ENCODE results near the gene UROS. TPM values are rescaled to one million over a fixed set of nuclear protein-coding genes. Genes with fewer than 3 reads are reported as not detected.

Gene UROS
- total RNA-seq, 1 experiment from 2014 or later: 101 TPM

GRCh38 chr10:125836746-125837145 is 13.7 kb upstream of the UROS start:
- no peak for DNase-seq (ENCODE audit: low spot score)

- no peak for DNase-seq (ENCODE audit: low spot score)
These were observed 5.3 kb upstream of the UROS start for GRCh38 chr10:125828311-125828710.

- DNase-seq (ENCODE audit: low spot score): no peak
These were observed 4.1 kb upstream of the UROS start for GRCh38 chr10:125827133-125827532.

GRCh38 chr10:125824736-125825135 is 1.7 kb upstream of the UROS start:
- peak; percentile 13 for DNase-seq (ENCODE audit: low spot score)

- DNase-seq (ENCODE audit: low spot score): no peak
These were observed 699 bp upstream of the UROS start for GRCh38 chr10:125823663-125824251.

- DNase-seq (ENCODE audit: low spot score): no peak
These were observed 2.4 kb downstream of the UROS start for GRCh38 chr10:125820701-125821100.

GRCh38 chr10:125817337-125817946 is 5.6 kb downstream of the UROS start:
- no peak for DNase-seq (ENCODE audit: low spot score)

- no peak for DNase-seq (ENCODE audit: low spot score)
These were observed 6.5 kb downstream of the UROS start for GRCh38 chr10:125816548-125816947.

- no peak for DNase-seq (ENCODE audit: low spot score)
These were observed 7.3 kb downstream of the UROS start for GRCh38 chr10:125815764-125816163.

- DNase-seq (ENCODE audit: low spot score): no peak
These were observed 10.8 kb downstream of the UROS start for GRCh38 chr10:125812128-125812750.

GRCh38 chr10:125811251-125811650 is 11.8 kb downstream of the UROS start:
- DNase-seq (ENCODE audit: low spot score): no peak

- no peak for DNase-seq (ENCODE audit: low spot score)
These were observed 15.0 kb downstream of the UROS start for GRCh38 chr10:125808047-125808446.

- no peak for DNase-seq (ENCODE audit: low spot score)
These were observed 20.3 kb downstream of the UROS start for GRCh38 chr10:125802739-125803138.

GRCh38 chr10:125802131-125802530 is 20.9 kb downstream of the UROS start:
- no peak for DNase-seq (ENCODE audit: low spot score)

- no peak for DNase-seq (ENCODE audit: low spot score)
These were observed 21.5 kb downstream of the UROS start for GRCh38 chr10:125801574-125801973.

GRCh38 chr10:125799451-125800182 is 23.4 kb downstream of the UROS start:
- no peak for DNase-seq (ENCODE audit: low spot score)

GRCh38 chr10:125797994-125798662 is 24.9 kb downstream of the UROS start:
- DNase-seq (ENCODE audit: low spot score): no peak

- DNase-seq (ENCODE audit: low spot score): no peak
These were observed 25.6 kb downstream of the UROS start for GRCh38 chr10:125797424-125797823.

- DNase-seq (ENCODE audit: low spot score): no peak
These were observed 27.3 kb downstream of the UROS start for GRCh38 chr10:125795637-125796190.

- DNase-seq (ENCODE audit: low spot score): no peak
These were observed 27.9 kb downstream of the UROS start for GRCh38 chr10:125795128-125795527.

- no peak for DNase-seq (ENCODE audit: low spot score)
These were observed 30.4 kb downstream of the UROS start for GRCh38 chr10:125792342-125793300.
